ENCODE data around the gene ACOT7. TPM values are rescaled to one million over a fixed set of nuclear protein-coding genes. Genes with fewer than 3 reads are reported as not detected.
"Not testable (repeated sequence)": the region's sequence is repeated elsewhere in the genome, so short reads cannot be mapped to it uniquely, and the experiment has no call there.

The ACOT7 gene
- total RNA-seq, 1 donor from 2014 or later, result 12.7 TPM

DNA sequence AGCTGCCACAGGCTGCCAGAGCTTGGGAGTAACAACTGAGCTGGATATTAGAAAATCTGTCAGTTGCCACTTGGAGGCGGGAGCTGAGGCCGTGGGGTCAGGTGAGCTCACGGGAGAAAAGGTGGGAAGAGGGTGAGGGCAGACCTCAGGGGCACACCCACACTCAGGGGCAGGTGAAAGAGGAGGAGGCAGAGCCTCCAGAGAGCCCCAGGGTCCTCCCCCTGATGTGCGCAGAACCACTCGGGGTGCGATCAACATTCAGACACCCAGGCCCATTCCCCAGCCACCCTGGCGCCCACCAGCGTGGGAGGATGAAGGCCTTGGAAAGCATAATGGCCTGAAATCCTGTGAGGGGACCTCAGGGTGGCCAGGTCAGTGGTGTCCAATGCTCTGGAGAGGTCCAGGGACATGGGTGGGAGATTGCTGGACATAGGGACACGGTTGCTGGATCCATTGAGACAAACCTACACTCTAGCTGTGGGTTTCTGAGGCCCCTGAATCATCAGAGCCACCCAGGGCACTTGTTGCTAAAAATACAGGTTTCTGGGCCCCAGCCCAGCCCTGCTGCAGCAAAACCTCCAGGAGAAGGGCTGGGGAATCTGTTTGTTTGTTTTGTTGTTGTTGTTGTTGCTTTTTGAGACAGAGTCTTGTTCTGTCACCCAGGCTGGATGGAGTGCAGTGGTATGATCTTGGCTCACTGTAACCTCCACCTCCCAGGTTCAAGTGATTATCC is 83.3 kb downstream of the ACOT7 start:
- no peak overlapping the region for H3K27ac Mint-ChIP-seq
- DNase-seq (no peak), ATAC-seq (ENCODE audit: low read depth) (no peak)
- no peaks in the 10 kb centered on the region for H3K4me1 Mint-ChIP-seq
- H3K36me3 Mint-ChIP-seq (ENCODE audit: low read depth), result no peaks in the 10 kb centered on the region
- intact Hi-C loops (cut with micrococcal nuclease), result no loop called here
- POLR2A ChIA-PET, result no interaction called here
- H3K27me3 Mint-ChIP-seq, result no peaks in the 10 kb centered on the region
- H3K9me3 Mint-ChIP-seq, result no peaks in the 10 kb centered on the region
- no peak overlapping the region for H3K4me3 Mint-ChIP-seq
- CTCF ChIA-PET, result no interaction called here
- no peak for TF ChIP-seq CTCF (IDR thresholded peaks at IDR 0.05)

DNA sequence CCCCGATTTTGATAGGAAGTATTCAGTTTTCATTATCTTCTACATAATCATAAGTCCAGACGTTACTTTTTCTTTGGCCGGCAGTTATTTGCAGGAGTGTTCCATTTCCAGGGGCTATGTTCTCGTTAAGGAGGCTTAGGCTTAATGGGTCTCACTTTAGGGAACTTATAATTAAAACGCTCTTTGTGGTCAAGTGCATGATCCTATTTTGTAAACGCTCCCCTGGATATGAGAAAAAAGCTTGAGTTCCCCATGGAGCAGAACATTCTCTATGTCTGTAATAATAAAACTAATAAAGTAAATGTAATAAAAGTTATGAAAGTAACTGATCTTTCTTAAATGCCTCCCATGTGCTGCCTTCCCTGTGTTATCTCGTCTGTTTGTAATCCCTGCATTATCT is 84.0 kb downstream of the ACOT7 start:
- ATAC-seq (ENCODE audit: low read depth), result no peak
- TF ChIP-seq CTCF (IDR thresholded peaks at IDR 0.05), result no peak
- no peaks in the 10 kb centered on the region for H3K9me3 Mint-ChIP-seq
- no peaks in the 10 kb centered on the region for H3K27me3 Mint-ChIP-seq
- H3K27ac Mint-ChIP-seq, result no peak overlapping the region
- H3K4me3 Mint-ChIP-seq, result no peak overlapping the region
- H3K4me1 Mint-ChIP-seq, result no peaks in the 10 kb centered on the region
- no peaks in the 10 kb centered on the region for H3K36me3 Mint-ChIP-seq (ENCODE audit: low read depth)
- ChIA-PET CTCF (no interaction called here), POLR2A (no interaction called here)
- no peak for DNase-seq
- intact Hi-C loops (cut with micrococcal nuclease), result no loop called here

DNA sequence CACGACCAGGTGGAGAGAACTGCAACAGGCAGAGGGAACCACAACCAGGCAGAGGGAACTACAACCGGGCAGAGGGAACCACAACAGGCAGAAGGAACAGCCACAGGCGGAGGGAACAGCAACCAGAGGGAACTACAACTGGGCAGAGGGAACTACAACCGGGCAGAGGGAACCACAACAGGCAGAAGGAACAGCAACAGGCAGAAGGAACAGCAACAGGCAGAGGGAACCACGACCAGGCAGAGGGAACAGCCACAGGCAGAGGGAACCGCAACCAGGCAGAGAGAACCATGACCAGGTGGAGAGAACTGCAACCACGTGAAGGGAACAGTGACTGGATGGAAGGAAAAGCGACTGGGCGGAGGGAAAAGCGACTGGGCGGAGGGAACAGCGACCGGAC is 85.1 kb downstream of the ACOT7 start:
- TF ChIP-seq CTCF (IDR thresholded peaks at IDR 0.05), result no peak
- ChIA-PET CTCF (no interaction called here), POLR2A (no interaction called here)
- no peaks in the 10 kb centered on the region for H3K4me1 Mint-ChIP-seq
- H3K27me3 Mint-ChIP-seq, result no peaks in the 10 kb centered on the region
- no peak overlapping the region for H3K4me3 Mint-ChIP-seq
- H3K27ac Mint-ChIP-seq, result no peak overlapping the region
- DNase-seq (no peak), ATAC-seq (ENCODE audit: low read depth) (no peak)
- H3K36me3 Mint-ChIP-seq (ENCODE audit: low read depth), result no peaks in the 10 kb centered on the region
- H3K9me3 Mint-ChIP-seq, result no peaks in the 10 kb centered on the region
- intact Hi-C loops (cut with micrococcal nuclease), result no loop called here

GRCh38 chr1:6307682-6308081 is 85.9 kb downstream of the ACOT7 start:
- intact Hi-C loops (cut with micrococcal nuclease); H3K9me3 Mint-ChIP-seq; H3K27ac Mint-ChIP-seq; CTCF ChIA-PET; DNase-seq; ATAC-seq (ENCODE audit: low read depth); H3K36me3 Mint-ChIP-seq (ENCODE audit: low read depth); H3K4me3 Mint-ChIP-seq; POLR2A ChIA-PET; H3K27me3 Mint-ChIP-seq; H3K4me1 Mint-ChIP-seq: not testable (repeated sequence)

DNA sequence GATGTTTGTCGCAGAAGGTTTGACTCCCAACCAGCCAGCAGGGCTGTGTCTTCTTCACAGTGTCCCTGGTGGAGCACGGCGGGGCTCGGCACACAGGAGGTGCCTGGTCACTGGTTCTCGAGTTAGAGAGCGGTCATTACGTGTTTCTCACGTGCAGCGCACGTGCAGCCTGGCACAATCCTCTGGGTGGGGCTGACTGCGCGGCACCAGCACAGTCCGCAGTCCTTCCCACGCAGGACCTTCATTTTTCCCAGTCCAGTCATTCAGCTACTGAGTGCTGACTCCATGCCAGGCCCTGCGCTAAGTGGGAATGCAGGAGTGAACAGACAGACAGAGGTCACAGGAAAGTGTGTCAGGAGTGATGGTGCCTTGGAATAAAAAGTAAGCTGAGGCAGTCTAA is 86.5 kb downstream of the ACOT7 start:
- CTCF ChIA-PET, result no interaction called here
- intact Hi-C loops (cut with micrococcal nuclease), result no loop called here
- H3K36me3 Mint-ChIP-seq (ENCODE audit: low read depth), result no peaks in the 10 kb centered on the region
- POLR2A ChIA-PET, result no interaction called here
- DNase-seq, result no peak
- no peaks in the 10 kb centered on the region for H3K27me3 Mint-ChIP-seq
- no peak overlapping the region for H3K27ac Mint-ChIP-seq
- no peaks in the 10 kb centered on the region for H3K9me3 Mint-ChIP-seq
- no peak overlapping the region for H3K4me3 Mint-ChIP-seq
- ATAC-seq (ENCODE audit: low read depth), result no peak
- no peak for TF ChIP-seq CTCF (IDR thresholded peaks at IDR 0.05)
- H3K4me1 Mint-ChIP-seq, result no peaks in the 10 kb centered on the region
